Activated CD8-positive, alpha-beta memory T cell treated with anti-CD3 and anti-CD28 coated beads, Interleukin-2, amount 50 U/mL, for 48 hours (primary cell): ENCODE results near the gene KANSL2.
"Not testable (repeated sequence)": the region's sequence is repeated elsewhere in the genome, so short reads cannot be mapped to it uniquely, and the experiment has no call there.

Experiments
- DNase-seq: peaks from one replicate; pipeline ENCODE4 v3.0.0-alpha.2; 2020

The KANSL2 gene

GRCh38 chr12:48682927-48683326 lies 889 bp upstream of the KANSL2 start:
- DNase-seq, result no peak

DNA sequence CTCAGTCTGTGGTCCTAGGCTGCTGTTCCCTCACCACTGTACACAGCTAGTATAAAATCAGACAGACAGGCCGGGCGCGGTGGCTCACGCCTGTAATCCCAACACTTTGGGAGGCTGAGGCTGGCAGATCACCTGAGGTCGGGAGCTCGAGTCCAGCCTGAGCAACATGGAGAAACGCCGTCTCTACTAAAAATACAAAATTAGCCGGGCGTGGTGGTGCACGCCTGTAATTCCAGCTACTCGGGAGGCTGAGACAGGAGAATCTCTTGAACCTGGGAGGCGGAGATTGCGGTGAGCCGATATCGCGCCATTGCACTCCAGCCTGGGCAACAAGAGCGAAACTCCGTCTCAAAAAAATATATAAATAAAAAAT lies 481 bp upstream of the KANSL2 start:
- DNase-seq, result not testable (repeated sequence)

- no peak for DNase-seq
Measured at GRCh38 chr12:48681399-48681709, 684 bp downstream of the KANSL2 start.

DNA sequence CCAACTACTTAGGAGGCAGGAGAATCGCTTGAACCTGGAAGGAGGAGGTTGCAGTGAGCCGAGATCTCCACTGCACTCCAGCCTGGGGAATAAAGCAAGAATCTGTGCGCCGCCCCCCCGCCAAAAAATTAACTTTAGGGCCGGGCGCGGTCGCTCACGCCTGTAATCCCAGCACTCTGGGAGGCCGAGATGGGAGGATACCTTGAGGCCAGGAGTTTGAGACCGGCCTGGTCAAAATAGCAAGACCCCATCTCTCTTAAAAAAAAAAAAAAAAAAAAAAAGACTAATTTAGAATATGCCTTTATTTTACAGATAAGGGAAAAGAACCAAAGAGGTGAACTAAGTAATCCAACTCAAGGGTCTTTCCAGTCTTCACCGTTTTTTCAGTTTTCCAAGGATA lies 1.2 kb downstream of the KANSL2 start:
- no peak for DNase-seq

DNA sequence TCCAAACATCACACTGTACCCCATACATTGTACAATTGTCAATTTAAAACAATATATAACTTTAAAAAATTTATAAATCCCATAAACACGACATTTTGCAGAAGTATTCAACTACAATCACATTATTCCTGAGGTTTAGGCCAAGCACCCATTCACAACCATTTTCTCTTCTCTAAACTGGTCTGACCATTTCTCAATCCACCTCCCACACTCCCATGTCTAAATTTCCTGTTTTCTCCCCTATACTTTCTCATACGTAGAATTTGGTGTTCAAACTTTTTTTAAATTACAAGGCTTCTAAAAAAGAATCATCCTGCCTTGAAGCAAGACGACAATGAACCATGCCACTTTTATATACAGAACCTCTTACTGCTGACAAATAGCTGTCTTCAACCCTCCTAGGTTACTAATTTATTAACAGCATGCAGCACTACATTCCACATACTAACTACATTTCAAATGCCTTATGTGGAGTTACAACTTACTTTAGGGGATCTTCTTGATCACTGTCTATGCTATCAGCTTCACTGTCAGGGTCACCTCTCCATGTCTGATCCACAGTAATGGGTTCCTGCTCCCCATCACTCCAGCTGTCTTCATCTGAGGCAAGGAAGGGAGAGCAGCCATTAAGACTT lies 3.4 kb downstream of the KANSL2 start:
- no peak for DNase-seq

DNA sequence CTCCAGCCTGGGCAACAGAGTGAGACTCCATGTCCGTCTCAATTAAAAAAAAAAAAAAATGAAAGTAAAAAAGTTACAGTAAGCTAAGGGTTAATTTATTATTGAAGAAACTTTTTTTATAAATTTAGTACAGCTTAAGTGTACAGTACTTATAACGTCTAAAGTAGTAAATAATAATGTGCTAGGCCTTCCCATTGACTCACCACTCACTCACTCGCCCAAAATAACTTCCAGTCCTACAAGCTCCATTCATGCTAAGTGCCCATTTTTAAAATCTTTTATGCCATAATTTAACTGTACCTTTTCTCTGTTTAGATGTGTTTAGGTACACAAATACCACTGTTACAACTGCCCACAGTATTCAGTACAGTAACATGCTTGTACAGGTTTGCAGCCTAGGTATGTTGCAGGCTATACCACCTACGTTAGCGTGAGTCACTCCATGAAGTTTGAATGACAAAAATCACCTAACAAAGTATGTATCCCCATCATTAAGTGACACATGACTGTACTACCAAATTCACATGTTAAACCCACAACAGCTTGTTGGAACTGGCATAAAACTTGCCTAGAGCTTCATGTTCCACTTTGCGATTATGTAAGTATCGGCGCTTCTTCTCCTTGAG lies 10.7 kb downstream of the KANSL2 start:
- DNase-seq, result no peak

DNA sequence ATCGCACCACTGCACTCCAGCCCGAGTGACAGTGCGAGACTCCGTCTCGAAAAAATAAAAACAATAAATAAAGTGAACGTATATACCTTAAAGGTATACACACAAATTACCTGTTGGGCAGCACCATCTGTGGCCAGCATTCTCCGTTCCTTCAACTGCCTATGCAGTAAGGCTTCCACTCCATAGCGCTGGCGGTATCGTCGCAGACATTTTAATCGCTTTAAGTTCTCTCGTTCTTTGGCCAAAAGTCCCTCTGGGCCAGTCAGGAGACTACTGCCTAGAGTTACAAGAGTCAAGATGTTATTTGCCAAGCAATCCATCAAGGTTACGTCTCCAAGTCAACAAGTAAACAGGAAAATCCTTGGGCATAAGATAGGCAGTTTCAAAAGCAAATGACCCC lies 13.0 kb downstream of the KANSL2 start:
- no peak for DNase-seq

DNA sequence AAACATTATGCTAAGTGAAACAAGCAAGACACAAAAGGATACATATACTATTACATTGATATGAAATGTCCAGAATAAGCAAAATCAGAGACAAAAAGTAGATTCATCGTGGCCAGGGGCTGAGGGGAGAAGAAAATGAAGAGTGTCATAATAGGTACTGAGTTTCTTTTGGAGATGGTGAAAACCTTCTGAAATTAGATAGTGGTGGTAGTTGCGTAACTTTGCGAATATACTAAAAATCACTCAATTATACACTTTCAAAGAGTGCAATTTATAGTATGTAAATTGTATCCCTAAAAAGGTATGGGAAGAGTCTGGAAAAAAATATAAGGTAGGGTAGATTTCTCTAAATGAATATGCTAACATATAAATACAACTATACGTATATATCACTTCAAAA lies 22.2 kb downstream of the KANSL2 start:
- DNase-seq, result no peak

GRCh38 chr12:48651681-48652080 lies 30.4 kb downstream of the KANSL2 start:
- no peak for DNase-seq

DNA sequence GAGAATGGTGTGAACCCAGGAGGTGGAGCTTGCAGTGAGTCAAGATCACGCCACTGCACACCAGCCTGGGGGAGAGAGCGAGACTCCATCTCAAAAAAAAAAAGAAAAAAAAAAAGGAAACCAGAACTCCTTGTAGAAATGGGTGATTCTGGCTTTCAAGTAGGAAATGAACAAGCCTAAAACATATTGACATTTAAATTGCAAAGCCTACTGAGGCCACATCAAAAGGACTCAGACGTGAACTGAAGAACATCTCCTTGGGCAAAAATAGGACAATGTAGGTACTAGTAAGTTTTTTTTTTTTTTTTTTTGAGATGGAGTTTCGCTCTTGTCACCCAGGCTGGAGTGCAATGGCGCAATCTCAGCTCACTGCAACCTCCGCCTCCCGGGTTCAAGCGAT lies 36.7 kb downstream of the KANSL2 start:
- DNase-seq, result not testable (repeated sequence)

DNA sequence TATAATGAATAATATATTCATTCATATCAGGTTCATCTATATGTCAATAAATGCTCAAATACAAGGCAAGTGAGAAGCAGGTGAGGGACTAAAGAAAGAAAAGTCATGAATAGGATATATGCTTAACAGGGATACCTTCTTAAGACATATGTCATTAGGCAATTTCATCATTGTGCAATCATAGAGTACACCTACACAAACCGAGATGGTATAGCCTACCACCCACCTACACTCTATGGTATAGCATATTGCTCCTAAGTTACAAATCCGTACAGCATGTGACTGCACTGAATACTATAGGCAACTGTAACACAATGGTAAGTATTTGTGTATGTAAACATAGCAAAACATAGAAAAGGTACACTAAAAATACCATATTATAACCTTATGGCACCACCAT lies 39.0 kb downstream of the KANSL2 start:
- no peak for DNase-seq

DNA sequence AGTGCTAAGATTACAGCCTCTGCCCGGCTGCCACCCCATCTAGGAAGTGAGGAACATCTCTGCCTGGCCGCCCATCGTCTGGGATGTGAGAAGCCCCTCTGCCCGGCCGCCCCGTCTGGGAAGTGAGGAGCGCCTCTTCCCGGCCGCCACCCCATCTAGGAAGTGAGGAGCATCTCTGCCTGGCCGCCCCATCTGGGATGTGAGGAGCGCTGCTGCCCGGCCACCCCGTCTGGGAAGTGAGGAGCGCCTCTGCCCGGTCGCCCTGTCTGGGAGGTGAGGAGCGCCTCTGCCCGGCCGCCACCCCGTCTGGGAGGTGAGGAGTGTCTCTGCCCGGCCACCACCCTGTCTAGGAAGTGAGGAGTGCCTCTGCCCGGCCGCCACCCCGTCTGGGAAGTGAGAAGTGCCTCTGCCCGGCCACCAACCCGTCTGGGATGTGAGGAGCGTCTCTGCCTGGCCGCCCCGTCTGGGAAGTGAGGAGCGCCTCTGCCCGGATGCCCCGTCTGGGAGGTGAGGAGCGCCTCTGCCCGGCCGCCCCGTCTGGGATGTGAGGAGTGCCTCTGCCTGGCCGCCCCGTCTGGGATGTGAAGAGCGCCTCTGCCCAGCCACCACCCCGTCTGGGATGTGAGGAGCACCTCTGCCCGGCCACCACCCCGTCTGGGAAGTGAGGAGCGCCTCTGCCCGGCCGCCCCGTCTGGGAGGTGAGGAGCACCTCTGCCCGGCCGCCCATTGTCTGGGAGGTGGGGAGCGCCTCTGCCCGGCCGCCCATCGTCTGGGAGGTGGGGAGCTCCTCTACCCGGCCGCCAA lies 40.1 kb downstream of the KANSL2 start:
- DNase-seq, result not testable (repeated sequence)

DNA sequence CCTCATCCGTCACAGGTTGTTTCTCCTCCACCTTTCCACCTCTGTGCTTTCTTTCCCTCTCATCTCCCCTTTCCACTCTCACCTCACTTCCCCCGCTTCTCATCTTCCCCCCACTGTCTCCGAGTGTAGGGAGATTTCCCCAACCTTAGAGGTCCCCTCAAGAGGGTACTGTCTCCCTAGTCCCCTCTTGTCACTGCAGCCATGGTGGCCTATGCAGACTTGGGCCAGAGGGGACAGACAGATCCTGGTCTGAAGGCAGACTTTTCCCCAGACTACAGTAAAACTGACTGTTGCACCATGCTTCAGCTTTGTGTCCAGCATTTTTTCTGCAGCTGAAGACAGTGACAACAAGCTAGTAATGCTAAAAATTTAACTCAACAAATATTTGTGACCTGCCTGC lies 41.2 kb downstream of the KANSL2 start:
- no peak for DNase-seq

DNA sequence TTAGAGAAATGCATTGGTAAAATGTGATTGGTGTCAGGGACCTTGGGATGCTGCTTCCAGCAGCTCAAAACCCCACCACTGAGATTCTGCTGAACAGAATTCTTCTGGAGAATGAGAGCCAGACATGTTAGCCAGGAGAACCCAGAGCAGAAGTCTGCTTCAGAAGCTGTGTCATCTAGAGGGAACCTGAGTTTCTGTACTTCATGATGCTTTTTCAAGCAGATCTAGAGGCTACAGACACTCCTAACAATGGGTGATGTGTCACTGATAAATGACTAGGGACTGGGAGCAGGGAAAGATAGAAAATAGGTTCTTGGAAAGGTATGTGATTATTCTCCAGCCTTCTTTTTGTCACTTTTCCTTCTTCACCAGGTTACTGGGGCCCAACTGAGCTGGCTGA lies 41.6 kb downstream of the KANSL2 start:
- no peak for DNase-seq

DNA sequence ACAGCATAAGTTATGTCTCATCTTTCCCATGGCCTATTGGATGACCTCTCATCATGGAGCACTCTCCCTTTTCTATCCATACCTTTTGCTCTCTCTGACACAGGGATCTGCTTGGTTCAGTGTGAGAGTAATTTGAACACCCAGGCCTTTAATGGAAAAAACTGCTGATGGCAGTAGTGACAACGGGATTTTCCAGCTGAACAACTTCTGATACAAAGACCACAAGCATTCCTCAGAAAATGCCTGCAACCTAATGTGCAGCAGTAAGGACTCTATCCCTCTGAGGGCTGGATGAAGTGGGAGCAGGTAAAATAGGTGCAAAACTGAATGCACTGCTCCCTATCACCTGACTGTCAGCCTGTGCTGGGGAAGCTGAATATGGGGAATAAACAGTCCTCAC lies 51.0 kb downstream of the KANSL2 start:
- DNase-seq, result no peak

- DNase-seq, result no peak
Measured at GRCh38 chr12:48630346-48630745, 51.7 kb downstream of the KANSL2 start.

DNA sequence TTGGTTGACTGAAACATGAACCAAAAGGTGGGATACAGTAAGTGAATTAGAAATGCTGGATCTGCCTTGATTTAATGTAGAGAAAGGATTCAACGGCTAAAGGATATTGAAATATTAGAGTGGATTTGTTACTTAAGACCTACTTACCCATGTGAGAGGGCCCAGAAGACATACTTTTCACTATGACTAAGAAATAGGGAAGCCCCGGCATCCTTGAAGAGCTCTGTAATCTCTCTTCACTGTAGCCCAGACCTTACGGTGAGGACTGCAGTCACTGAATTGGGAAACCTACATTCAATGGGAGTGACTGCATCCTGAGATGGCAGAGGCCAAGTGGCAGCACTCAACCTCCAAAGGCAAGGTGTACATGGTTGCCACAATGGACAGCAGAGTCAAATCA lies 52.5 kb downstream of the KANSL2 start:
- DNase-seq, result no peak

DNA sequence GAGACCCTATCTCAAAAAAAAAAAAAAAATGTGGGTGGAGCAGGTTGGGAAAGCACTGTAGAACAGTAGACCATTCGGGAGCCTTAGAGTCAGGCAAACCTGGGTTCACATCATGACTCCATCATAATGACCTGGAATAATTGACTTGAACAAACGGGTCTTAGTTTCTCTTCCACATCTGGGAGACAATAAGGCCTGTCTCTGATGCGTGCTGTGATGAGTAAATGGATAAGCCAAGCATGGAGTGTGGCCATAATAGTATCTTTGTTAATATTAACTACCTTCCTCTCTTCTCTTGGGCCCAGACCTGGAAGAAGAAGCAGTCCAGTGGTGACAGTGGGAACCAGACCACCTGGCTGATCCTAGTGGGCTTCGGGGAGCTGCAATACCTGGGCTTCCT lies 54.5 kb downstream of the KANSL2 start:
- no peak for DNase-seq

DNA sequence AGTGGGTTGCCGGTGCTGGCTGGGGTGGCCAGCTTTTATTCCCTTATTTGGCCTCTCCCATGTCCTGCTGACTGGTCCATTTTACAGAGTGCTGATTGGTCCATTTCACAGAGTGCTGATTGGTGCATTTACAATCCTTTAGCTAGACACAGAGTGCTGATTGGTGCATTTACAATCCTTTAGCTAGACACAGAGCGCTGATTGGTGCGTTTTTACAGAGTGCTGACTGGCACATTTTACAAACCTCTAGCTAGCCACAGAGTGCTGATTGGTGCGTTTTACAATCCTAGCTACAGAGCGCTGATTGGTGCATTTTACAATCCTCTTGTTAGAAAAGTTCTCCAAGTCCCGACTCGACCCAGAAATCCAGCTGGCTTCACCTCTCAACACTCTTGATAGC lies 59.0 kb downstream of the KANSL2 start:
- not testable (repeated sequence) for DNase-seq

DNA sequence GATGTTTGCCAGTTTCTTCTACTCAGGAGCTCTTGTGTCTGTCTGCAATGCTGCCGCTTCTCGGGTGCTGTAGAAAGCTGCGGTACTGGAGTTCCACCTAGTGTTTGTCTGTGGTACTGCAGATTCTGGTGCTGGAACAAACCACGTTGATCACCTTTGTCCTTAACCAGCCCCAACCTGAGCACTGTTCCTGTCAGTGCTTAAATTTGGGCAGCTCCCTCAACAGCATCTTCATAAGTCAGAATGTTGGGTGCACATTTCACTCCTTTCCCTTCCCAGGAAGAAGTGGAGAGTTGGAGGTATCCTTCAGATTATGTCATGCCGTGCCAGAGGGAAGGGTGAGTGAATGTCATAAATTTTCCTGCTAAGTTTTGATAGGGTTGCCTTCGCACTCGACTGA lies 63.5 kb downstream of the KANSL2 start:
- DNase-seq, result peak; percentile 81

DNA sequence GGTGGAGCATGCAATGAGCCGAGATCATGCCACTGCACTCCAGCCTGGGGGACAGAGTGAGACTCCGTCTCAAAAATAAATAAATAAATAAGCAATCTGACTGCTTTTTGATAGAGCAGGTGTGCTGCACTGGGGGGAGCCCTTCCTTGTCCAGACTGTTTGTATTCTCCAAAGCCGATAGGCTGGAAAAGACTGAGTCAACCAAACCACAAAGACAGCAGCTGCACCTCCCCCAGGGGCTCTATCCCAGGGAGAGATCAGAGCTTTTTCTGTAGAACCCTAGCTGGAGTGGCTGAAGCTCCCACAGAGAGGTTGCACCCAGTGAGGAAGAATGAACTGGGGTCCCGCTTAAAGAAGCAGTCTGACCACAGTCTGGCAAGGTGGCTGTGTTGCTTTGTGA lies 66.4 kb downstream of the KANSL2 start:
- no peak for DNase-seq

DNA sequence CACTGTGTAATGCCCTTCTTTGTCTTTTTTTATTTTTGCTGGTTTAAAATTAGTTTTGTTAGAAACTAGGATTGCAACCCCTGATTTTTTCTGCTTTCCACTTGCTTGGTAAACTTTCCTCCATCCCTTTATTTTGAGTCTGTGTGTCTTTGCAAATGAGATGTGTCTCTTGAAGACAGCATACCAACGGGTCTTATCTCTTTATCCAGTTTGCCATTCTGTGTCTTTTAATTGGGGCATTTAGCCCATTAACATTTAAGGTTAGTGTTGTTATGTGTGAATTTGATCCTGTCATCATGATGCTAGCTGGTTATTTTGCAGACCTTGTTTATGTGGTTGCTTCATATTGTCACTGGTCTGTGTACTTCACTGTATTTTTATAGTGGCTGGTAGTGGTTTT lies 68.7 kb downstream of the KANSL2 start:
- no peak for DNase-seq
